C4-2B (cell line): ENCODE results near the gene SNAP25.

Experiments
- CTCF ChIP-seq: fragments of 450-650 bp; conservative IDR thresholded peaks from 2 replicates; pipeline ENCODE4 v1.5.1; 2017; ENCODE audit warnings: mild to moderate bottlenecking
- ZFX ChIP-seq: fragments of 450-650 bp; IDR thresholded peaks from 2 replicates; pipeline ENCODE4 v1.6.1; 2017

GRCh38 chr20:10281911-10282310 is 63.3 kb downstream of the SNAP25 start:
- TF ChIP-seq CTCF (no peak), ZFX (no peak)
